A673 (cell line): ENCODE data around the gene TRPM3. TPM values are rescaled to one million over a fixed set of nuclear protein-coding genes. Genes with fewer than 3 reads are reported as not detected.

Experiments
- BruUV-seq: library from RNA; stranded (reverse); fragments of 400-500 nt; replicated peaks from 2 replicates; lab custom pipeline; 2021; lab: Mats Ljungman, UMichigan
- CTCF ChIA-PET: fragments of 300-600 bp; sonication (Branson Sonifier 250); formaldehyde crosslinking; loops from one replicate; lab custom pipeline; 2022; ENCODE audit warnings: antibody characterized with exemption; lab: Charles Lee
- POLR2A ChIA-PET: fragments of 300-600 bp; sonication (Branson Sonifier 250); formaldehyde crosslinking; loops from one replicate; lab custom pipeline; 2022; ENCODE audit warnings: antibody characterized with exemption; ENCODE audit not compliant: low non-redundant PET; lab: Charles Lee
- DNase-seq: peaks from one replicate; pipeline ENCODE4 v3.0.0-alpha.2; 2015; ENCODE audit warnings: low spot score
- H3K27ac ChIP-seq: fragments of 200-600 bp; sonication (generic); 2 replicates; pipeline ENCODE4 v1.5.1; 2016; ENCODE audit warnings: mixed run types, low read depth, mild to moderate bottlenecking, mixed read lengths, antibody characterized with exemption, low read length; ENCODE audit not compliant: poor library complexity, severe bottlenecking
- H3K27me3 ChIP-seq: fragments of 200-600 bp; sonication (generic); replicated peaks from 2 replicates; pipeline ENCODE4 v1.6.1; 2017; ENCODE audit warnings: mixed run types, low read depth, mild to moderate bottlenecking, mixed read lengths, antibody characterized with exemption, low read length; ENCODE audit not compliant: insufficient read depth, poor library complexity
- H3K36me3 ChIP-seq: fragments of 200-600 bp; sonication (generic); 2 replicates; pipeline ENCODE4 v1.6.1; 2016; ENCODE audit warnings: mixed run types, mild to moderate bottlenecking, mixed read lengths, antibody characterized with exemption, low read length; ENCODE audit not compliant: insufficient read depth, poor library complexity, severe bottlenecking
- H3K4me1 ChIP-seq: fragments of 200-600 bp; sonication (generic); 2 replicates; pipeline ENCODE4 v1.6.1; 2017; ENCODE audit warnings: mixed run types, mild to moderate bottlenecking, mixed read lengths, antibody characterized with exemption, low read length; ENCODE audit not compliant: insufficient read depth, poor library complexity, severe bottlenecking
- H3K4me3 ChIP-seq: fragments of 200-600 bp; sonication (generic); 2 replicates; pipeline ENCODE4 v1.5.1; 2016; ENCODE audit warnings: low read depth, mixed run types, mild to moderate bottlenecking, mixed read lengths, low read length; ENCODE audit not compliant: poor library complexity, severe bottlenecking
- H3K9me3 ChIP-seq: fragments of 200-600 bp; sonication (generic); 2 replicates; pipeline ENCODE4 v1.6.1; 2016; ENCODE audit warnings: mixed run types, low read depth, mild to moderate bottlenecking, mixed read lengths, antibody characterized with exemption, low read length; ENCODE audit not compliant: poor library complexity, severe bottlenecking
- CTCF ChIP-seq: fragments of 300-800, 200-600 bp; sonication (generic); conservative IDR thresholded peaks from 2 replicates; pipeline ENCODE4 v1.5.1; 2017; ENCODE audit warnings: low read depth, mild to moderate bottlenecking, antibody characterized with exemption, low read length, moderate library complexity, mixed read lengths
- EZH2 ChIP-seq: fragments of 200-600 bp; sonication (generic); IDR thresholded peaks from 2 replicates; pipeline ENCODE4 v1.6.1; 2017; ENCODE audit warnings: borderline replicate concordance, low read depth, mild to moderate bottlenecking, mixed read lengths, antibody characterized with exemption, low read length; ENCODE audit not compliant: poor library complexity, severe bottlenecking
- intact Hi-C: fragments of 100-400 bp; cut with micrococcal nuclease; formaldehyde crosslinking; loops from one replicate; pipeline ENCODE4 v1.10.0; 2022; ENCODE audit not compliant: unreplicated experiment
- total RNA-seq: library from RNA; stranded (reverse); gene quantifications from 2 replicates; pipeline ENCODE4 v1.2.3, GENCODE V29; 2021

The TRPM3 gene
- total RNA-seq, 1 experiment from 2014 or later = not detected

GRCh38 chr9:70693186-70693585, 428.2 kb downstream of the TRPM3 start:
- no peak overlapping the region for H3K27ac ChIP-seq
- intact Hi-C loops = no loop called here
- H3K36me3 ChIP-seq = no peaks in the 10 kb centered on the region
- TF ChIP-seq EZH2 (no peak), CTCF (no peak)
- no TSS peak for BruUV-seq
- H3K27me3 ChIP-seq = no peaks in the 10 kb centered on the region
- CTCF ChIA-PET = no interaction called here
- H3K4me3 ChIP-seq = no peak overlapping the region
- POLR2A ChIA-PET = no interaction called here
- DNase-seq = no peak
- H3K9me3 ChIP-seq = no peaks in the 10 kb centered on the region
- no peaks in the 10 kb centered on the region for H3K4me1 ChIP-seq

GRCh38 chr9:70692431-70692830, 429.0 kb downstream of the TRPM3 start:
- Histone ChIP-seq H3K4me1 (no peaks in the 10 kb centered on the region), H3K4me3 (no peak overlapping the region), H3K27ac (no peak overlapping the region), H3K27me3 (no peaks in the 10 kb centered on the region), H3K9me3 (no peaks in the 10 kb centered on the region), H3K36me3 (no peaks in the 10 kb centered on the region)
- TF ChIP-seq EZH2 (no peak), CTCF (no peak)
- no TSS peak for BruUV-seq
- POLR2A ChIA-PET = no interaction called here
- intact Hi-C loops = no loop called here
- no peak for DNase-seq
- CTCF ChIA-PET = no interaction called here

- Histone ChIP-seq H3K27me3 (no peaks in the 10 kb centered on the region), H3K27ac (no peak overlapping the region), H3K36me3 (no peaks in the 10 kb centered on the region), H3K9me3 (no peaks in the 10 kb centered on the region), H3K4me3 (no peak overlapping the region), H3K4me1 (no peaks in the 10 kb centered on the region)
- no TSS peak for BruUV-seq
- no peak for DNase-seq
- TF ChIP-seq EZH2 = no peak
- TF ChIP-seq CTCF = no peak
- ChIA-PET CTCF (no interaction called here), POLR2A (no interaction called here)
- intact Hi-C loops = no loop called here
Observed at GRCh38 chr9:70688704-70689103, 432.7 kb downstream of the TRPM3 start.
